Measurements from ENCODE around the gene LIFR.

The LIFR gene

GRCh38 chr5:38462976-38463633 lies 93.3 kb downstream of the LIFR start:
- Histone ChIP-seq H2AFZ (ENCODE audit: low read depth, low read length) (no peak overlapping the region), H3K4me1 (ENCODE audit: insufficient read depth, low read length) (no peaks in the 10 kb centered on the region), H3K36me3 (ENCODE audit: insufficient read depth, low read length) (no peaks in the 10 kb centered on the region), H4K20me1 (ENCODE audit: insufficient read depth, low read length) (peaks cover 10% of the 10 kb centered on the region), H3K4me2 (ENCODE audit: insufficient read depth, low read length) (no peak overlapping the region), H3K27me3 (ENCODE audit: insufficient read depth, low read length, poor library complexity) (peaks cover 47% of the 10 kb centered on the region), H3K9ac (ENCODE audit: low read depth, low read length) (no peak overlapping the region), H3K27ac (ENCODE audit: low read length) (no peak overlapping the region), H3K4me3 (ENCODE audit: low read depth in 1 of 2, low read length in 2 of 2) (no peak overlapping the region), H3K79me2 (ENCODE audit: insufficient read depth, low read length) (no peaks in the 10 kb centered on the region), H3K9me3 (ENCODE audit: insufficient read depth, low read length, severe bottlenecking) (no peaks in the 10 kb centered on the region)
- DNase-seq, result no peak
- no peak for TF ChIP-seq CTCF (IDR thresholded peaks at IDR 0.05; ENCODE audit: borderline replicate concordance, extremely low read depth, low read length, poor library complexity, severe bottlenecking)
- TF ChIP-seq EZH2 (IDR thresholded peaks at IDR 0.05; ENCODE audit: borderline replicate concordance, low read depth, low read length, severe bottlenecking), result no peak
- ATAC-seq (ENCODE audit: insufficient read depth, low read depth), result no peak

DNA sequence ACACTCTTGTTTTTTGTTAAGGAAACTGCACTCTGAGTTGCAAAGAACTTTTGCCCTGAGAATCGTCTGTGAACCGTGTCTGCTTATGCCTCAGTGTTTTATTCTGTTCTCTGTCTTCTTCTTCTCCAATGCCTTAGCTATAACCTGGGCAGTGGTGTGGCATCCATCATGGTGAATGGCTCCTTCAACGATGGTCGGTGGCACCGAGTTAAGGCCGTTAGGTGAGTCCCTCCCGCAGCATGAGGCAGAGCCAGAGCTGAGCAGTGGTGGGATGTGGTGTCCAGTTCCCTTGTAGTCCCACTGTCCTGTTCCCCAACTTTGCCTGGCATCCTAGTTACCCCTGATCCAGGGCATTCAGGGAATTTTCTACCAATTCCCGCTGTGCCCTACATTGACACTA lies 98.3 kb downstream of the LIFR start:
- H2AFZ ChIP-seq (ENCODE audit: low read depth, low read length), result no peak overlapping the region
- no peak overlapping the region for H3K4me3 ChIP-seq (ENCODE audit: low read depth in 1 of 2, low read length in 2 of 2)
- H3K27ac ChIP-seq (ENCODE audit: low read length), result no peak overlapping the region
- no peak for DNase-seq
- H3K36me3 ChIP-seq (ENCODE audit: insufficient read depth, low read length), result no peaks in the 10 kb centered on the region
- no peaks in the 10 kb centered on the region for H3K79me2 ChIP-seq (ENCODE audit: insufficient read depth, low read length)
- H3K9ac ChIP-seq (ENCODE audit: low read depth, low read length), result no peak overlapping the region
- peaks cover 6% of the 10 kb centered on the region; the same call in 1 of the 2 replicates for H4K20me1 ChIP-seq (ENCODE audit: insufficient read depth, low read length)
- H3K9me3 ChIP-seq (ENCODE audit: insufficient read depth, low read length, severe bottlenecking), result no peaks in the 10 kb centered on the region
- H3K4me1 ChIP-seq (ENCODE audit: insufficient read depth, low read length), result peaks cover 10% of the 10 kb centered on the region
- ATAC-seq (ENCODE audit: insufficient read depth, low read depth), result no peak
- no peak overlapping the region for H3K4me2 ChIP-seq (ENCODE audit: insufficient read depth, low read length)
- TF ChIP-seq CTCF (IDR thresholded peaks at IDR 0.05; ENCODE audit: borderline replicate concordance, extremely low read depth, low read length, poor library complexity, severe bottlenecking), result no peak
- H3K27me3 ChIP-seq (ENCODE audit: insufficient read depth, low read length, poor library complexity), result peaks cover 33% of the 10 kb centered on the region

- H3K4me1 ChIP-seq (ENCODE audit: insufficient read depth, low read length), result peaks cover 11% of the 10 kb centered on the region
- ATAC-seq (ENCODE audit: insufficient read depth, low read depth) (no peak), DNase-seq (no peak)
- H3K27ac ChIP-seq (ENCODE audit: low read length), result no peak overlapping the region
- peaks cover 10% of the 10 kb centered on the region; the same call in 1 of the 2 replicates for H4K20me1 ChIP-seq (ENCODE audit: insufficient read depth, low read length)
- no peak overlapping the region for H2AFZ ChIP-seq (ENCODE audit: low read depth, low read length)
- H3K4me3 ChIP-seq (ENCODE audit: low read depth in 1 of 2, low read length in 2 of 2), result no peak overlapping the region
- H3K9me3 ChIP-seq (ENCODE audit: insufficient read depth, low read length, severe bottlenecking), result no peaks in the 10 kb centered on the region
- no peak overlapping the region for H3K9ac ChIP-seq (ENCODE audit: low read depth, low read length)
- no peaks in the 10 kb centered on the region for H3K79me2 ChIP-seq (ENCODE audit: insufficient read depth, low read length)
- TF ChIP-seq CTCF (IDR thresholded peaks at IDR 0.05; ENCODE audit: borderline replicate concordance, extremely low read depth, low read length, poor library complexity, severe bottlenecking) (no peak), EZH2 (IDR thresholded peaks at IDR 0.05; ENCODE audit: borderline replicate concordance, low read depth, low read length, severe bottlenecking) (no peak)
- H3K4me2 ChIP-seq (ENCODE audit: insufficient read depth, low read length), result no peak overlapping the region
- no peaks in the 10 kb centered on the region for H3K36me3 ChIP-seq (ENCODE audit: insufficient read depth, low read length)
- peaks cover 35% of the 10 kb centered on the region for H3K27me3 ChIP-seq (ENCODE audit: insufficient read depth, low read length, poor library complexity)
Measured at GRCh38 chr5:38456657-38457399, 99.6 kb downstream of the LIFR start.

Data from DND-41 (cell line).